IPS-15b (cell line): ENCODE results near the gene DGKZ.

Experiments
- H3K27me3 ChIP-seq: one replicate; pipeline ENCODE4 v1.6.1; 2013; ENCODE audit warnings: low read length; ENCODE audit not compliant: control insufficient read depth, insufficient read depth
- H3K36me3 ChIP-seq: one replicate; pipeline ENCODE4 v1.6.1; 2013; ENCODE audit warnings: low read length; ENCODE audit not compliant: control insufficient read depth, insufficient read depth
- H3K4me1 ChIP-seq: one replicate; pipeline ENCODE4 v1.6.1; 2013; ENCODE audit warnings: mild to moderate bottlenecking, low read length; ENCODE audit not compliant: control insufficient read depth, insufficient read depth
- H3K4me3 ChIP-seq: one replicate; pipeline ENCODE4 v1.5.1; 2013; ENCODE audit warnings: low read depth, low read length
- H3K9ac ChIP-seq: one replicate; pipeline ENCODE4 v1.6.1; 2013; ENCODE audit warnings: low read depth, mild to moderate bottlenecking, low read length
- H3K9me3 ChIP-seq: one replicate; pipeline ENCODE4 v1.6.1; 2013; ENCODE audit warnings: mild to moderate bottlenecking, low read length; ENCODE audit not compliant: control insufficient read depth, insufficient read depth

The DGKZ gene

DNA sequence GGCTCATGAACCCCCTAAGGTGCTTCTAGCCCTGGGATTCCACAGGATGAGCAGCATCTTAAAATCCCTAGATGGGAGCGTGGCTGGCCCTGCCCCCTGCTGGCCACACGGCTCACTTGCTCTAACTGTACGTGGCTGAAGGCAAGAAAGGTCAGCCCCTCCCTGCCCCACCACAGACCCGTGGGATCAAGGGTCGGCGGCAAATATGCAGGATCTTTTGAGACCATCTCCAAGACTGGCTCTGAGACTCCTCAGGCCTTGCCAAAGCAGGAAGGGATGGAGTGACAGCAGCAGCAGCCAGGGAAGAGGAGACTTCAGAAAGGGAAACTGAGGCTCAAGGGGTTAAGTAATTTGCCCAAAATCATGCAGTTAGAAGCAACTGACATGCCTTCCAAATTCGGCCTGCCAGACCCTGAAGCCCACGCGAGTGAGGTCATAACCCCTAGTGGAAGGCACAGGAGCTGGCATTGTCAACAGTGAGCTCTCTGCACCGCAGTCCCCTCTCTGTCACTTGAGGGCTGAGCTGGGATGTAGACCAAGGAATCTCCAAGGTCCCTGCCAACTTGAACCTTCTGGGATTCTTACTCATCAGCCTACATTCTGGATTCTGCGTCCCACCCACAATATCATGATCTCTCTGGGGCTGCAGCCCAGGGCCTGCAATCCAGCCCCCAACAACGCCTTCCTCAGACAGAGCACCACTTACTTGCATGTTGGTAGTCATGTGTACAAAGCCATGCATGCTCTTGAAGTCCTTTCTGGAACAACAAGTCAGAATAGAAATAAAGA lies 38.4 kb upstream of the DGKZ start:
- no peaks in the 10 kb centered on the region for H3K27me3 ChIP-seq
- no peaks in the 10 kb centered on the region for H3K9me3 ChIP-seq
- H3K4me1 ChIP-seq: peaks cover 7% of the 10 kb centered on the region
- H3K4me3 ChIP-seq: no peak overlapping the region
- no peak overlapping the region for H3K9ac ChIP-seq
- peaks cover 3% of the 10 kb centered on the region for H3K36me3 ChIP-seq

DNA sequence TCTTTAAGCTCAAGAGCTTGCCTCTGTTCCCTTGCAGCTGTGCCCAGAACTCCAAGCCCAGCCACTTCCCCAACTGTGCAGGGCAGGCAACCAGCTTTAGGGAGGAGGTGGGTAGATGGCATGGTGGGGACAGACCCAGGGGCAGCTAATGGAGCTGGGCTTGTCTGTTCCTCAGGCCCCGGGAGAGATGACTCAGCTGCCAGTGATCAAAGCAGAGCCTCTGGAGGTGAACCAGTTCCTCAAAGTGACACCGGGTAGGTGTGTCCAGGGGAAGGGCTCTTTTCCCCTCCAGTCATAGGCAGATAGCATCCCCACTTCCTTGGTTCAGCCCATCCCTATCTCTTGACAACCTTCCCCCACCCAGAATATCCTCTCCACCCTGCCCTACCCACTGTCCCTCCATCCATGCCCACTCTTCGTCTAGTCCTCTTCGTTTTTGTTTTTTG lies 37.4 kb upstream of the DGKZ start:
- H3K4me1 ChIP-seq: peaks cover 7% of the 10 kb centered on the region
- peaks cover 3% of the 10 kb centered on the region for H3K36me3 ChIP-seq
- no peaks in the 10 kb centered on the region for H3K27me3 ChIP-seq
- no peaks in the 10 kb centered on the region for H3K9me3 ChIP-seq
- no peak overlapping the region for H3K4me3 ChIP-seq
- H3K9ac ChIP-seq: no peak overlapping the region

- H3K4me1 ChIP-seq: no peaks in the 10 kb centered on the region
- no peak overlapping the region for H3K4me3 ChIP-seq
- H3K9ac ChIP-seq: no peak overlapping the region
- H3K27me3 ChIP-seq: no peaks in the 10 kb centered on the region
- H3K36me3 ChIP-seq: peaks cover 2% of the 10 kb centered on the region
- no peaks in the 10 kb centered on the region for H3K9me3 ChIP-seq
Measured at GRCh38 chr11:46315033-46315738, 32.1 kb upstream of the DGKZ start.

DNA sequence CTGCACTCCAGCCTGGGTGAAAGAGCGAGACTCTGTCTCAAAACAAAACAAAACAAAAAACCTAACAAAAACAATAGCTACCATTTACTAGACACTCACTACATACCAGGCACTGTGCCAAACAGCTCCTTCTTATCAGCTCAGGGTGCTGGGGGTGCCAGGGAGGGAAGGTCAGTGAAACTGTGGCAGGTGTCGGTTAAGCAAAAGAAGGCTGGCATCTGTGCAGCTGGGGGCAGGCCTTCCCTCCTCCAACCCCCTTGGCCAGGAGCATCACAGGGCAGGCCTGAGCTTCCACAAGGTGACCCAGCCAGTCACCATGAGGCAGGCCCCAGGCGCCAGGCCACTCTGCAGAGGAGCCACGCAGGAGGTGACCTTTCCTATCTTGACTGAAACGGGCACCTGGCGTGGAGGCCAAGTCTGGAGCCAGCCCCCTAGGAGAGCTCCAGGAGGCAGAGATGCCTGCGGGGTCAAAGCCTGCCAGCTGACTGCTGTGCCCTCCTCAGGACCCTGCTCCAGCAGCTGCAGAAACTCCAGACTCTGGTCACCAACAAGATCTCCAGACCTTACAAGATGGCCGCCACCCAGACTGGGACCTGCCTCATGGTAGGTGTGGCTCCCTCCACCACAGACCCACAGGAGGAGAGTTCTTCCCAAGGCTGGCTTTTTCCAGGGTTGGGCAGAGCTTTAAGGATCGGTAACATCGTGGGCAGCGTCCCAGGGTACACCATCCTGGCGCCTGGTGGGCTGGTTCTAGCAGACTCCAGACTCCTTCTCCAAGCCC lies 31.3 kb upstream of the DGKZ start:
- Histone ChIP-seq H3K4me3 (no peak overlapping the region), H3K27me3 (no peaks in the 10 kb centered on the region), H3K36me3 (peaks cover 6% of the 10 kb centered on the region), H3K9ac (no peak overlapping the region), H3K4me1 (no peaks in the 10 kb centered on the region), H3K9me3 (no peaks in the 10 kb centered on the region)

GRCh38 chr11:46319074-46319453 lies 28.2 kb upstream of the DGKZ start:
- no peaks in the 10 kb centered on the region for H3K27me3 ChIP-seq
- H3K9ac ChIP-seq: no peak overlapping the region
- H3K4me1 ChIP-seq: no peaks in the 10 kb centered on the region
- H3K4me3 ChIP-seq: no peak overlapping the region
- H3K36me3 ChIP-seq: peaks cover 6% of the 10 kb centered on the region
- H3K9me3 ChIP-seq: no peaks in the 10 kb centered on the region

DNA sequence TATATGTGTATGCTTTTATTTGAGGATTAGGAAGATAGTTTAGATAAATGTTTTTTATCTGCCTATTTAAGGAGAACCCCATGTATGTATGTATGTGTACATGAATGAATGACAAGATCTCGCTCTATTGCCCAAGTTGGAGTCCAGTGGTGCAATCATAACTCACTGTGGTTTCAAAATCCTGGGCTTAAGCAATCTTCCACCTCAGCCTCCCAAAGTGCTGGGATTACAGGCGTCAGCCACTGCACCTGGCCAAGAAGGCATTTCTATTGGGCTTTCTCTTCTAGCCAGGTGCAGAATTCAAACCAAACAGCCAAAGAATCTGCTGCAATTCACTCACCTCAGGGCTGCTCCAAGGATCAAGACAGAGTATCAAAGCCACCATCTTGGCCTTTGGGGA lies 25.5 kb upstream of the DGKZ start:
- Histone ChIP-seq H3K4me3 (no peak overlapping the region), H3K27me3 (no peaks in the 10 kb centered on the region), H3K9ac (no peak overlapping the region), H3K4me1 (no peaks in the 10 kb centered on the region), H3K9me3 (no peaks in the 10 kb centered on the region), H3K36me3 (peaks cover 4% of the 10 kb centered on the region)

DNA sequence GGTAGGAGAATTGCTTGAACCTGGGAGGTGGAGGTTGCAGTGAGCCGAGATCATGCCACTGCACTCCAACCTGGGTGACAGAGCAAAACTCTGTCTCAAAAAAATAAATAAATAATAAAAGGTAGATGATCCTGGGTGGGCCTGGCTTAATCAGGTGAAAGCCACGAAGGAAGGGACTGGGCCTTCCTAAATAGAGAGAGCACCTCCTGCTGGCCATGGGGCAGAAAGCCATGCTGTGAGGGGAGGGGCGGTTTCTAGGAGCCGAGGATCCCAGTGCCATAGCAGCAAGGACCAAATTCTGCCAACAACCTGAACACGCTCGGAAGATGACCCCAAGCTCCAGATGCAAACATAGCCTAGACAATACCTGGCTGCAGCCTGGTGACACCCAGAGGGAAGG lies 24.5 kb upstream of the DGKZ start:
- H3K36me3 ChIP-seq: peaks cover 4% of the 10 kb centered on the region
- no peaks in the 10 kb centered on the region for H3K9me3 ChIP-seq
- H3K4me3 ChIP-seq: no peak overlapping the region
- no peak overlapping the region for H3K9ac ChIP-seq
- no peaks in the 10 kb centered on the region for H3K4me1 ChIP-seq
- no peaks in the 10 kb centered on the region for H3K27me3 ChIP-seq

- Histone ChIP-seq H3K9me3 (no peaks in the 10 kb centered on the region), H3K4me3 (no peak overlapping the region), H3K27me3 (peaks cover 27% of the 10 kb centered on the region), H3K9ac (no peak overlapping the region), H3K36me3 (no peaks in the 10 kb centered on the region), H3K4me1 (peaks cover 14% of the 10 kb centered on the region)
Measured at GRCh38 chr11:46326813-46327416, 20.3 kb upstream of the DGKZ start.

DNA sequence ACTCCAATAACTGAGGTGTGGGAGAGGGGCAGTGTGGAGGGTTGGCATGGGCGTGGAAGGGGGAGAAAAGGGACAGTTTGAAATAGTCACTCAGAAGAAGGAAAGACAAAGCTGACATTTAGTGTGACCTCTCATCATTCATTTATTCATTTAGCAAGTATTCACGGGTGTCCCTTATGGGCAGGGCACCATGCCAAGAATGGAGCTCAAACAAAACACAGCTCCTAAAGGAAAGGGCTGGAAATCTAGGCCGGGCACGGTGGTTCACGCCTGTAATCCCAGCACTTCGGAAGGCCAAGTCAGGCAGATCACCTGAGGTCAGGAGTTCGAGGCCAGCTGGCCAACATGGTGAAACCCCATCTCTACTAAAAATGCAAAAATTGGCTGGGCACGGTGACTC lies 19.4 kb upstream of the DGKZ start:
- no peak overlapping the region for H3K4me3 ChIP-seq
- peaks cover 14% of the 10 kb centered on the region for H3K4me1 ChIP-seq
- no peaks in the 10 kb centered on the region for H3K9me3 ChIP-seq
- no peak overlapping the region for H3K9ac ChIP-seq
- H3K36me3 ChIP-seq: no peaks in the 10 kb centered on the region
- peaks cover 33% of the 10 kb centered on the region for H3K27me3 ChIP-seq

GRCh38 chr11:46330154-46330553 lies 17.1 kb upstream of the DGKZ start:
- peaks cover 3% of the 10 kb centered on the region for H3K36me3 ChIP-seq
- no peaks in the 10 kb centered on the region for H3K9me3 ChIP-seq
- no peak overlapping the region for H3K9ac ChIP-seq
- no peak overlapping the region for H3K4me3 ChIP-seq
- peaks cover 17% of the 10 kb centered on the region for H3K4me1 ChIP-seq
- peaks cover 46% of the 10 kb centered on the region for H3K27me3 ChIP-seq

DNA sequence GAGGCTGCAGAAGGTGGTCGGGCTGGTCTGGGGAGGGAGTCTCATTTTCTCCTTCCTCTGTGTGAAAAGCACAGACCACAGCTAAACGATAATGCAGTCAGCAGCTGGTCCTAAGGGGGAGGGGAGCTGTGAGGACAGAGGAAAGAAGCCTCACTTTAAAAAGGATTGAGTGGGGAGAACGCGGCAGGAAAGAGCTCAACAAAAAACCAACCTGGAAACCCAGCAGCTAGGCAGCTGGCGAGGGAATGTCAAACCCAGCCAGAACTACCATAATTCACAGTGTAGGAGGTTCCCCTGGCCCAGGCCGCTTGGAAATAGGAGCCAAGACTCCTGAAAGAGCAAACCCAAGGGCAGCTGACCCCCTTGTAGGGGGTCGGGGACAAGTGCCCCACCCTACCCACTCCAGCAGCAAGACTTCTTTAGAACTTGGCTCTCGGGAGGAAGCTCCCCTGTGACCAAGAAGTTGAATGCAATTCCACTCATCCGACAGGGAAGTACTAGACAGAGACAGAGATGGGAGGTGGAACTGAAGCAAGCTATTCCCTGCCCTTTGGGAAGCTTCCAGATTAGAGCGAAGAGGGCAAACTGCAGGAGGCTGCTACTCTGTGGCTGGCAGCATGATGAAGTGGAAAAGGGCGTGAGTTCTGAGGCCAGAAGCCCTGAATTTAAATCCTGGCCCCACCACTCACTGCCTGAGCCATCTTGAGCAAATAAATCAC lies 16.5 kb upstream of the DGKZ start:
- H3K27me3 ChIP-seq: peaks cover 46% of the 10 kb centered on the region

More for the DNA sequence above, 16.5 kb upstream of the DGKZ start:
- H3K4me1 ChIP-seq: peaks cover 17% of the 10 kb centered on the region
- peaks cover 3% of the 10 kb centered on the region for H3K36me3 ChIP-seq
- H3K9ac ChIP-seq: peak overlapping the region; percentile 47
- no peak overlapping the region for H3K4me3 ChIP-seq
- no peaks in the 10 kb centered on the region for H3K9me3 ChIP-seq
